K562 (cell line): ENCODE results near the gene EIF2S1. TPM values are rescaled to one million over a fixed set of nuclear protein-coding genes. Genes with fewer than 3 reads are reported as not detected.
A peak's percentile ranks its signal among the peaks of the same experiment; 100 is the strongest.

Experiments
- ATAC-seq: fragments of 200-7000 bp; cut with Tn5 transposase; 3 replicates; pipeline ENCODE4 v1.9.1; 2020; ENCODE audit warnings: moderate library complexity
- BruUV-seq: library from RNA; stranded (reverse); fragments of 400-500 nt; replicated peaks from 2 replicates; lab custom pipeline; 2021; lab: Mats Ljungman, UMichigan
- CTCF ChIA-PET: fragments of 300-600 bp; formaldehyde crosslinking; extraction: SDS; loops from one replicate; lab custom pipeline; 2021; ENCODE audit warnings: low intra/inter-chr PET ratio; lab: Yijun Ruan, JAX
- POLR2A ChIA-PET: fragments of 300-600, 350-650 bp; sonication (Branson Sonifier 250); formaldehyde crosslinking; extraction: SDS; loops from one replicate; lab custom pipeline; 2021; ENCODE audit warnings: antibody characterized with exemption, inconsistent platforms; lab: Yijun Ruan, JAX
- DNase-seq, 4 experiments: peaks; one replicate each; pipeline versions ENCODE4 v3.0.0 to v3.0.0-alpha.2; 2011 to 2018; ENCODE audit warnings: low spot score in 3 of 4, mixed read lengths in 3 of 4; ENCODE audit errors: extremely low read depth in 1 of 4
- FAIRE-seq: peaks from 2 replicates; lab custom pipeline; 2011; peaks lifted over from hg19 to GRCh38; lab: Jason Lieb, UNC
- H2AFZ ChIP-seq: 2 replicates; pipeline ENCODE4 v1.6.0; 2011; ENCODE audit warnings: low read depth, low read length, control low read depth, inconsistent platforms
- H3K27ac ChIP-seq: fragments of 200-600 bp; 3 replicates; pipeline ENCODE4 v1.8.0; 2011; ENCODE audit warnings: low read depth, mild to moderate bottlenecking, control low read depth, inconsistent platforms, low read length, moderate library complexity, mixed read lengths; ENCODE audit errors: extremely low read depth
- H3K27me3 ChIP-seq, 2 experiments: fragments of 300-600 bp in 1 of 2; 2 replicates in 1 of 2; 3 replicates in 1 of 2; pipeline versions ENCODE4 v1.6.0 to v1.8.0; 2011; ENCODE audit warnings: inconsistent platforms in 2 of 2, low read length in 2 of 2, mild to moderate bottlenecking in 1 of 2, mixed read lengths in 1 of 2, moderate library complexity in 1 of 2; ENCODE audit not compliant: control insufficient read depth in 2 of 2, insufficient read depth in 2 of 2
- H3K36me3 ChIP-seq: fragments of 300-600 bp; 3 replicates; pipeline ENCODE4 v1.8.0; 2011; ENCODE audit warnings: mild to moderate bottlenecking, low read length, inconsistent platforms; ENCODE audit not compliant: control insufficient read depth, insufficient read depth
- H3K4me1 ChIP-seq, 2 experiments: fragments of 200-600 bp in 1 of 2; replicated peaks in 1 of 2; 2 replicates in 1 of 2; 3 replicates in 1 of 2; pipeline versions ENCODE4 v1.5.1 to v1.8.0; 2011; ENCODE audit warnings: inconsistent platforms in 2 of 2, low read length in 2 of 2, mild to moderate bottlenecking in 1 of 2, mixed read lengths in 1 of 2, moderate library complexity in 1 of 2; ENCODE audit not compliant: control insufficient read depth in 2 of 2, insufficient read depth in 2 of 2
- H3K4me2 ChIP-seq: 2 replicates; pipeline ENCODE4 v1.6.1; 2011; ENCODE audit warnings: low read length, control low read depth, inconsistent platforms, mixed read lengths; ENCODE audit not compliant: insufficient read depth
- H3K4me3 ChIP-seq: fragments of 200-600 bp; sonication (generic), shearing (Covaris generic); 2 replicates; pipeline ENCODE4 v1.5.1; 2016; ENCODE audit warnings: control low read depth, inconsistent platforms
- H3K79me2 ChIP-seq: fragments of 200-600 bp; 3 replicates; pipeline ENCODE4 v1.8.0; 2011; ENCODE audit warnings: low read length, inconsistent platforms; ENCODE audit not compliant: control insufficient read depth, insufficient read depth
- H3K9ac ChIP-seq, 2 experiments: 2 replicates each; pipeline versions ENCODE4 v1.6.0 to v1.6.1; 2011; ENCODE audit warnings: low read depth in 2 of 2, low read length in 2 of 2, control low read depth in 1 of 2, inconsistent platforms in 1 of 2, mild to moderate bottlenecking in 1 of 2, mixed read lengths in 1 of 2; ENCODE audit not compliant: insufficient read depth in 1 of 2
- H3K9me1 ChIP-seq: one replicate; pipeline ENCODE4 v1.6.0; 2011; ENCODE audit warnings: inconsistent platforms, mild to moderate bottlenecking, low read length, moderate library complexity; ENCODE audit not compliant: control insufficient read depth, insufficient read depth
- H3K9me3 ChIP-seq: replicated peaks from 2 replicates; pipeline ENCODE4 v1.5.1; 2011; ENCODE audit warnings: low read depth, low read length, inconsistent platforms; ENCODE audit not compliant: control insufficient read depth, insufficient read depth
- H4K20me1 ChIP-seq: replicated peaks from 2 replicates; pipeline ENCODE4 v1.6.1; 2011; ENCODE audit warnings: low read length, inconsistent platforms, mixed read lengths; ENCODE audit not compliant: control insufficient read depth, insufficient read depth
- ARID1B ChIP-seq: fragments of 450-650 bp; IDR thresholded peaks from 2 replicates; pipeline ENCODE4 v1.6.1; 2016; ENCODE audit warnings: antibody characterized with exemption, mild to moderate bottlenecking, inconsistent platforms
- ATF7 ChIP-seq: fragments of 450-650 bp; IDR thresholded peaks from 2 replicates; pipeline ENCODE4 v1.7.1; 2014; ENCODE audit warnings: mild to moderate bottlenecking, moderate library complexity
- BRF1 ChIP-seq: IDR thresholded peaks from 3 replicates; pipeline ENCODE4 v1.6.1; 2011; ENCODE audit warnings: borderline replicate concordance, mild to moderate bottlenecking; ENCODE audit not compliant: insufficient read length; ENCODE audit errors: extremely low read depth
- CBFA2T3 ChIP-seq: fragments of 450-650 bp; IDR thresholded peaks from 2 replicates; pipeline ENCODE4 v1.6.1; 2017
- CTBP1 ChIP-seq: fragments of 450-650 bp; IDR thresholded peaks from 2 replicates; pipeline ENCODE4 v1.6.1; 2016; ENCODE audit warnings: borderline replicate concordance
- DACH1 ChIP-seq: fragments of 450-650 bp; IDR thresholded peaks from 2 replicates; pipeline ENCODE4 v1.6.1; 2018; ENCODE audit not compliant: partially characterized antibody
- DLX4 ChIP-seq: fragments of 250-450 bp; sonication (Bioruptor Pico); IDR thresholded peaks from 2 replicates; pipeline ENCODE4 v1.6.1; 2021; ENCODE audit warnings: mild to moderate bottlenecking
- DNMT1 ChIP-seq: fragments of 450-650 bp; IDR thresholded peaks from 2 replicates; pipeline ENCODE4 v1.6.1; 2016; ENCODE audit warnings: antibody characterized with exemption, mild to moderate bottlenecking
- GABPB2 ChIP-seq: fragments of 250-450 bp; sonication (Bioruptor Pico); conservative IDR thresholded peaks from 2 replicates; pipeline ENCODE4 v1.5.1; 2021; ENCODE audit warnings: mild to moderate bottlenecking
- GTF2F1 ChIP-seq: IDR thresholded peaks from 2 replicates; pipeline ENCODE4 v1.6.1; 2011; ENCODE audit warnings: low read depth, low read length, improper control_type of control experiment
- HDAC6 ChIP-seq: IDR thresholded peaks from 2 replicates; pipeline ENCODE4 v1.6.1; 2012; ENCODE audit warnings: low read depth, mild to moderate bottlenecking, control low read depth, inconsistent platforms, low read length, moderate library complexity
- KLF16 ChIP-seq: IDR thresholded peaks from 2 replicates; pipeline ENCODE4 v1.6.1; 2016; ENCODE audit warnings: antibody characterized with exemption
- MAZ ChIP-seq, 2 experiments: fragments of 450-650 bp in 1 of 2; sonication (generic) in 1 of 2; formaldehyde crosslinking; IDR thresholded peaks in 1 of 2; conservative IDR thresholded peaks in 1 of 2; 2 replicates each; pipeline versions ENCODE4 v1.4.0 to v1.5.0; 2020; ENCODE audit warnings: mild to moderate bottlenecking in 1 of 2, missing genetic modification reagents in 1 of 2
- NCOR1 ChIP-seq: fragments of 450-650 bp; IDR thresholded peaks from 2 replicates; pipeline ENCODE4 v1.6.1; 2016; ENCODE audit warnings: mild to moderate bottlenecking, moderate library complexity
- NFIC ChIP-seq: fragments of 450-650 bp; IDR thresholded peaks from 2 replicates; pipeline ENCODE4 v1.6.1; 2017; ENCODE audit warnings: mild to moderate bottlenecking, inconsistent platforms
- POLR2AphosphoS2 ChIP-seq: IDR thresholded peaks from 2 replicates; pipeline ENCODE4 v1.6.1; 2012; ENCODE audit warnings: low read length, improper control_type of control experiment
- POLR2AphosphoS5 ChIP-seq: IDR thresholded peaks from 2 replicates; pipeline ENCODE4 v1.6.1; 2011; ENCODE audit warnings: mild to moderate bottlenecking, low read depth, low read length, moderate library complexity; ENCODE audit not compliant: control insufficient read depth, insufficient read depth
- PREB ChIP-seq: sonication (generic); formaldehyde crosslinking; IDR thresholded peaks from 2 replicates; pipeline ENCODE4 v1.8.1; 2023; ENCODE audit warnings: mild to moderate bottlenecking, missing genetic modification reagents
- RBM25 ChIP-seq: fragments of 200-400 bp; formaldehyde crosslinking; IDR thresholded peaks from 2 replicates; pipeline ENCODE4 v1.6.1; 2018; ENCODE audit warnings: low read length, low read depth, moderate library complexity; ENCODE audit not compliant: severe bottlenecking
- RBM34 ChIP-seq: fragments of 200-400 bp; formaldehyde crosslinking; IDR thresholded peaks from 2 replicates; pipeline ENCODE4 v1.6.1; 2018; ENCODE audit warnings: low read length, borderline replicate concordance; ENCODE audit not compliant: insufficient read depth
- TCF3 ChIP-seq: sonication (generic); formaldehyde crosslinking; IDR thresholded peaks from 2 replicates; pipeline ENCODE4 v1.4.0; 2020; ENCODE audit warnings: mild to moderate bottlenecking, missing genetic modification reagents
- ZBTB1 ChIP-seq: sonication (generic); formaldehyde crosslinking; IDR thresholded peaks from 2 replicates; pipeline ENCODE4 v1.8.1; 2023; ENCODE audit warnings: missing genetic modification reagents, low read depth, mild to moderate bottlenecking, borderline replicate concordance
- ZBTB17 ChIP-seq: fragments of 450-650 bp; formaldehyde crosslinking; IDR thresholded peaks from 2 replicates; pipeline ENCODE4 v1.4.0; 2020; ENCODE audit warnings: mild to moderate bottlenecking
- ZNF239 ChIP-seq: fragments of 250-450 bp; sonication (Bioruptor Pico); IDR thresholded peaks from 2 replicates; pipeline ENCODE4 v1.4.0; 2020; ENCODE audit warnings: mild to moderate bottlenecking
- ZNF551 ChIP-seq: fragments of 250-450 bp; sonication (Bioruptor Pico); IDR thresholded peaks from 2 replicates; pipeline ENCODE4 v1.5.0; 2021; ENCODE audit warnings: mild to moderate bottlenecking, moderate library complexity
- WGBS: fragments of 100-300 bp; shearing (Covaris generic); methylation state at CpG from one replicate; pipeline ENCODE4 v1.1.6; 2016; ENCODE audit warnings: low coverage, mixed read lengths; ENCODE audit not compliant: insufficient coverage; ENCODE audit errors: missing lambda C conversion rate; 5-methylcytosine and 5-hydroxymethylcytosine counted together
- in situ Hi-C: fragments of 300-500 bp; cut with MboI; formaldehyde crosslinking; loops from 4 replicates; pipeline ENCODE4 v1.15.0; 2018; ENCODE audit warnings: inconsistent platforms, mixed read lengths
- intact Hi-C: fragments of 100-400 bp; cut with micrococcal nuclease; formaldehyde crosslinking; loops from 2 replicates; pipeline ENCODE4 v1.14.2; 2022
- polyA plus RNA-seq, 8 experiments: library from polyadenylated mRNA; depleted of rRNA in 4 of 8; stranded (reverse) in 5 of 8; unstranded in 3 of 8; fragments of >200 nt; fragmentation: Nextera tagmentation in 2 of 8; fragmentation: Illumina TruSeq in 1 of 8; extraction: Ambion mirVana in 2 of 8; extraction: Trizol in 1 of 8; gene quantifications; 2 replicates each; pipeline versions ENCODE4 v1.2.1 to v1.2.3, GENCODE V29; 2011 to 2014; ENCODE audit warnings: inconsistent platforms in 1 of 8, missing spikeins in 1 of 8
- total RNA-seq, 7 experiments: library from RNA; depleted of rRNA in 6 of 7; stranded (reverse); fragments of >200 nt in 6 of 7; fragmentation: Illumina TruSeq in 2 of 7; extraction: Trizol in 2 of 7; gene quantifications; 2 replicates each; pipeline versions ENCODE4 v1.2.1 to v1.2.3, GENCODE V29; 2011 to 2021; ENCODE audit warnings: low replicate concordance in 1 of 7

EIF2S1 gene
- total and polyA plus RNA-seq, 9 of the 15 experiments (the other 6 are each of a cell fraction or from before 2014, with no cell fraction given) = 216 to 1,018 (median 332) TPM

- Histone ChIP-seq H3K9me1 (no peaks in the 10 kb centered on the region), H3K36me3 (peaks cover 9% of the 10 kb centered on the region; the same call in 1 of the 3 replicates), H3K27ac (no peak overlapping the region), H3K27me3 (no peaks in the 10 kb centered on the region), H3K4me2 (peak overlapping the region; percentile 35; the same call in 1 of the 2 replicates), H2AFZ (peak overlapping the region; percentile 64), H3K4me3 (no peak overlapping the region), H4K20me1 (no peaks in the 10 kb centered on the region), H3K4me1 (peaks cover 21 to 23% of the 10 kb centered on the region in 2 experiments; a peak in 4 of 5 replicates), H3K9me3 (no peaks in the 10 kb centered on the region), H3K79me2 (no peaks in the 10 kb centered on the region), H3K9ac (peak overlapping the region in 1 of 2 experiments; percentile 2; a peak in 1 of 4 replicates)
- POLR2A ChIA-PET = interaction anchor here (0.7 to 1.8 kb wide), 4 partner anchors 16 to 1196 kb away, joined by 3 to 4 read pairs (median 4); partner anchors contain the start of gene ATP6V1D
- ATAC-seq (peak; percentile 77), DNase-seq (peak; percentile 51 to 85 (median 72)), FAIRE-seq (peak; percentile 75)
- CTCF ChIA-PET = no interaction called here
- intact Hi-C loops = no loop called here
- BruUV-seq = no TSS peak
- WGBS = 10% methylated on average over 5 of the region's 6 CpGs
- in situ Hi-C loops = no loop called here
- no peak for TF ChIP-seq ZBTB1 (CRISPR knock-in tag)
- no peak for TF ChIP-seq ZBTB17 (CRISPR knock-in tag)
- 0 out of 2 replicates have a peak, but pooled peaks have one; percentile 21 for TF ChIP-seq POLR2AphosphoS5
- TF ChIP-seq DNMT1 = no peak
- no peak for TF ChIP-seq DLX4 (CRISPR knock-in tag)
- peak; percentile 82 for TF ChIP-seq ARID1B
- no peak for TF ChIP-seq RBM34
- peak; percentile 80 for TF ChIP-seq CBFA2T3
- TF ChIP-seq KLF16 = 0 out of 2 replicates have a peak, but pooled peaks have one; percentile 22
- peak in 1 of 2 experiments; percentile 56; a peak in 1 of 4 replicates for TF ChIP-seq MAZ (CRISPR knock-in tag; conservative IDR thresholded peaks at IDR 0.05 in 1 of 2, IDR thresholded peaks at IDR 0.05 in 1 of 2)
- no peak for TF ChIP-seq BRF1
- no peak for TF ChIP-seq ZNF239 (CRISPR knock-in tag)
- TF ChIP-seq CTBP1 = peak; percentile 65; the same call in 1 of the 2 replicates
- no peak for TF ChIP-seq HDAC6
- TF ChIP-seq PREB (CRISPR knock-in tag) = no peak
- TF ChIP-seq TCF3 (CRISPR knock-in tag) = peak; percentile 52; the same call in 1 of the 2 replicates
- TF ChIP-seq DACH1 = peak; percentile 29
- TF ChIP-seq POLR2AphosphoS2 = no peak
- TF ChIP-seq RBM25 = no peak
- TF ChIP-seq NCOR1 = peak; percentile 48
- no peak for TF ChIP-seq ZNF551 (CRISPR knock-in tag)
- TF ChIP-seq GTF2F1 = no peak
- TF ChIP-seq GABPB2 = no peak
- TF ChIP-seq ATF7 = 0 out of 2 replicates have a peak, but pooled peaks have one; percentile 19
- 0 out of 2 replicates have a peak, but pooled peaks have one; percentile 12 for TF ChIP-seq NFIC
Observed at GRCh38 chr14:67391268-67391667, 31.1 kb downstream of the EIF2S1 start.
